Lower leg skin (tissue), 3 donors: Measurements from ENCODE around the gene POU4F3.

Experiments used
- CTCF ChIP-seq, 3 donors: fragments of 450-650 bp; IDR thresholded peaks; one replicate each; pipeline ENCODE4 v1.5.1; 2016; ENCODE audit warnings: antibody characterized with exemption in 3 of 3, mild to moderate bottlenecking in 3 of 3, moderate library complexity in 2 of 3
- POLR2A ChIP-seq, 2 donors: fragments of 450-650 bp; IDR thresholded peaks; one replicate each; pipeline ENCODE4 v1.6.1; 2016 to 2017; ENCODE audit warnings: antibody characterized with exemption in 2 of 2, mild to moderate bottlenecking in 1 of 2, moderate library complexity in 1 of 2

DNA sequence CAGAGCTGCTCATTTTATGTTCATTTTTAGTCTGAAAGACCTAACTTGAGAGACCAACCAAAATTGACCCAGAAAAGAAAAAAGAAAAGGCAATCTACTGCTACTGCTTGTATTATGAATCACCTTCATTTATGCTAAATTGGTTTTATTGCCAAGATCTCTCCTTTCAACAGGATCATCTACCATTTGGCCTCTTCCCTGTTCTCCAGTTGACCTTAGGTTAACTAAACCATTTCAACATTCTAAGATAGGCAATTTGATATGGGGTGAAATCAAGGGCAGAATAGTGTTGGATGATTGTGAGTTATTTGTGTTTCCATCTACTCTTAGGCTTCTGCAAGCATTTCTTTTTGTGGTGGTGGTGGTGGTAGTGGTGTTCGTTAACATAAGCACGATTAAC is 48.3 kb upstream of the POU4F3 start:
- no peak for TF ChIP-seq CTCF (IDR thresholded peaks at IDR 0.05)
- no peak for TF ChIP-seq POLR2A (IDR thresholded peaks at IDR 0.05)
